ENCODE results near the gene FBXO46. TPM values are rescaled to one million over a fixed set of nuclear protein-coding genes. Genes with fewer than 3 reads are reported as not detected.

The FBXO46 gene
- total RNA-seq, 1 experiment from 2014 or later, result 43.9 TPM

DNA sequence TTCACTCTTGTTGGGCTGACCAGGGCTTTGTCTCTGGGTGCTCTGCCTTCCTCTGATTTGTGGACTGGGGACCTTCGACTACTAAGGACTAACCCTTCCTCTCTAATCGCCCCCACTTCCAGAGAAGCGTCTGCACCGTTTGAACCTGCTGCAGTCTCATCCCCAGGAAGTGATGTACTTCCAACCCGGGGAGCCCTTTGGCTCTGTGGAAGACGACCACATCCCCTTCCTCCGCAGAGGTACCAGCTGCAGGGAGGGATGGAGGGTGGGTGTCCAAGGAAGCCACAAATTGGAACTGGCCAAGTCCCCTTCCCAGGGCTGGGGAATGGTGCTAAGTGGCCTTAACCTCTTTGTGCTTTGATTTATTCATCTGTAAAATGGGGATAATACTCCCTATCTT lies 29.0 kb downstream of the FBXO46 start:
- no peak overlapping the region for H3K9ac ChIP-seq (ENCODE audit: extremely low read depth, insufficient read length, low read length)

More for the DNA sequence above, 29.0 kb downstream of the FBXO46 start:
- H4K5ac ChIP-seq (ENCODE audit: insufficient read length, low read depth, low read length), result no peak overlapping the region
- Mint-ChIP-seq H3K27ac (peak overlapping the region in 1 of 3 experiments; percentile 61; a peak in 1 of 7 replicates), H3K27me3 (ENCODE audit: low read depth) (no peaks in the 10 kb centered on the region), H3K36me3 (ENCODE audit: insufficient read depth in 1 of 3, low read depth in 3 of 3) (peaks cover 25 to 41% (median 41%) of the 10 kb centered on the region in 3 experiments; a peak in 6 of 7 replicates), H3K9me3 (no peaks in the 10 kb centered on the region), H3K4me3 (no peak overlapping the region), H3K4me1 (no peaks in the 10 kb centered on the region)
- H3K23ac ChIP-seq (ENCODE audit: insufficient read length, low read depth, low read length), result no peak overlapping the region
- H4K91ac ChIP-seq (ENCODE audit: insufficient read length, low read depth, low read length), result no peak overlapping the region
- no peaks in the 10 kb centered on the region for H3K4me1 ChIP-seq (ENCODE audit: insufficient read depth, low read length)
- no peak overlapping the region for H2BK15ac ChIP-seq (ENCODE audit: low read depth, low read length)
- H3K4ac ChIP-seq (ENCODE audit: low read depth, low read length), result no peak overlapping the region
- no peak overlapping the region for H2BK120ac ChIP-seq (ENCODE audit: low read depth, low read length, poor library complexity, severe bottlenecking)
- WGBS (ENCODE audit: extremely low coverage, insufficient read length, low lambda C conversion rate), result no CpG with 5 or more reads among the region's 7 CpGs
- no peak overlapping the region for H3T11ph ChIP-seq (ENCODE audit: low read length)
- no peak overlapping the region for H2BK20ac ChIP-seq (ENCODE audit: low read depth, low read length, poor library complexity, severe bottlenecking)
- no peak overlapping the region for H2AK5ac ChIP-seq (ENCODE audit: insufficient read length, low read length)
- H3K9me3 ChIP-seq (ENCODE audit: control insufficient read depth, low read depth, low read length), result no peaks in the 10 kb centered on the region
- H4K8ac ChIP-seq (replicated peaks; ENCODE audit: insufficient read length, low read depth, low read length), result no peak overlapping the region
- no peak overlapping the region for H3K27ac ChIP-seq (ENCODE audit: insufficient read length, low read depth, low read length)
- H3K23me2 ChIP-seq (ENCODE audit: insufficient read length, low read depth, low read length, poor library complexity, severe bottlenecking), result no peaks in the 10 kb centered on the region
- H4K20me1 ChIP-seq (ENCODE audit: control insufficient read depth, insufficient read depth, insufficient read length), result no peaks in the 10 kb centered on the region
- H2BK12ac ChIP-seq (ENCODE audit: insufficient read length, low read depth, low read length), result no peak overlapping the region
- H3K27me3 ChIP-seq (ENCODE audit: insufficient read depth, low read length), result no peaks in the 10 kb centered on the region
- H3K4me2 ChIP-seq (ENCODE audit: insufficient read depth, insufficient read length, low read length), result no peak overlapping the region
- H3K18ac ChIP-seq (ENCODE audit: insufficient read length, low read depth, low read length), result no peak overlapping the region
- no peak overlapping the region for H3K56ac ChIP-seq (ENCODE audit: insufficient read length, low read depth, low read length)
- no peak overlapping the region for H3K14ac ChIP-seq (ENCODE audit: insufficient read depth, low read length)
- H2AFZ ChIP-seq (ENCODE audit: low read length), result no peak overlapping the region
- TF ChIP-seq, protein P1, sequence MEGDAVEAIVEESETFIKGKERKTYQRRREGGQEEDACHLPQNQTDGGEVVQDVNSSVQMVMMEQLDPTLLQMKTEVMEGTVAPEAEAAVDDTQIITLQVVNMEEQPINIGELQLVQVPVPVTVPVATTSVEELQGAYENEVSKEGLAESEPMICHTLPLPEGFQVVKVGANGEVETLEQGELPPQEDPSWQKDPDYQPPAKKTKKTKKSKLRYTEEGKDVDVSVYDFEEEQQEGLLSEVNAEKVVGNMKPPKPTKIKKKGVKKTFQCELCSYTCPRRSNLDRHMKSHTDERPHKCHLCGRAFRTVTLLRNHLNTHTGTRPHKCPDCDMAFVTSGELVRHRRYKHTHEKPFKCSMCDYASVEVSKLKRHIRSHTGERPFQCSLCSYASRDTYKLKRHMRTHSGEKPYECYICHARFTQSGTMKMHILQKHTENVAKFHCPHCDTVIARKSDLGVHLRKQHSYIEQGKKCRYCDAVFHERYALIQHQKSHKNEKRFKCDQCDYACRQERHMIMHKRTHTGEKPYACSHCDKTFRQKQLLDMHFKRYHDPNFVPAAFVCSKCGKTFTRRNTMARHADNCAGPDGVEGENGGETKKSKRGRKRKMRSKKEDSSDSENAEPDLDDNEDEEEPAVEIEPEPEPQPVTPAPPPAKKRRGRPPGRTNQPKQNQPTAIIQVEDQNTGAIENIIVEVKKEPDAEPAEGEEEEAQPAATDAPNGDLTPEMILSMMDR (conservative IDR thresholded peaks at IDR 0.05), result no peak
- DNase-seq, result no peak
- no peaks in the 10 kb centered on the region for H3K79me1 ChIP-seq (ENCODE audit: insufficient read depth, low read depth, low read length, poor library complexity, severe bottlenecking)
- no peaks in the 10 kb centered on the region for H3K79me2 ChIP-seq (ENCODE audit: insufficient read depth, low read length)
- H2BK5ac ChIP-seq (ENCODE audit: insufficient read length, low read length), result no peak overlapping the region
